NCI-H1105 (cell line): ENCODE measurements around the gene ABI1.
"Not testable (repeated sequence)": the region's sequence is repeated elsewhere in the genome, so short reads cannot be mapped to it uniquely, and the experiment has no call there.

Experiments
- DNase-seq: peaks from one replicate; lab custom pipeline; 2025; lab: John Stamatoyannopoulos, UW

ABI1 gene

GRCh38 chr10:26804418-26805393 lies 56.1 kb downstream of the ABI1 start:
- DNase-seq, result no peak

- no peak for DNase-seq
These were observed 56.9 kb downstream of the ABI1 start for GRCh38 chr10:26803849-26804248.

- no peak for DNase-seq
These were observed 58.2 kb downstream of the ABI1 start for GRCh38 chr10:26802527-26802926.

GRCh38 chr10:26801831-26802230 lies 58.9 kb downstream of the ABI1 start:
- DNase-seq, result no peak

- DNase-seq, result no peak
These were observed 59.5 kb downstream of the ABI1 start for GRCh38 chr10:26801274-26801673.

- no peak for DNase-seq
These were observed 60.3 kb downstream of the ABI1 start for GRCh38 chr10:26800468-26800867.

- DNase-seq, result no peak
These were observed 61.4 kb downstream of the ABI1 start for GRCh38 chr10:26799342-26799741.

GRCh38 chr10:26798298-26798697 lies 62.5 kb downstream of the ABI1 start:
- DNase-seq, result no peak

- no peak for DNase-seq
These were observed 63.4 kb downstream of the ABI1 start for GRCh38 chr10:26797340-26797739.

GRCh38 chr10:26792758-26793495 lies 67.8 kb downstream of the ABI1 start:
- no peak for DNase-seq

- DNase-seq, result no peak
These were observed 70.3 kb downstream of the ABI1 start for GRCh38 chr10:26790221-26790995.

- not testable (repeated sequence) for DNase-seq
These were observed 71.0 kb downstream of the ABI1 start for GRCh38 chr10:26789779-26790178.

GRCh38 chr10:26787362-26787761 lies 73.4 kb downstream of the ABI1 start:
- no peak for DNase-seq

- no peak for DNase-seq
These were observed 79.0 kb downstream of the ABI1 start for GRCh38 chr10:26781797-26782196.

GRCh38 chr10:26780793-26781601 lies 79.8 kb downstream of the ABI1 start:
- DNase-seq, result no peak

- no peak for DNase-seq
These were observed 80.5 kb downstream of the ABI1 start for GRCh38 chr10:26780106-26780792.

- no peak for DNase-seq
These were observed 81.4 kb downstream of the ABI1 start for GRCh38 chr10:26779176-26779860.

- DNase-seq, result no peak
These were observed 83.1 kb downstream of the ABI1 start for GRCh38 chr10:26777686-26778085.

- DNase-seq, result no peak
These were observed 84.5 kb downstream of the ABI1 start for GRCh38 chr10:26776258-26776657.

GRCh38 chr10:26773633-26774032 lies 87.1 kb downstream of the ABI1 start:
- no peak for DNase-seq
